ENCODE data around the gene ATP2C2. TPM values are rescaled to one million over a fixed set of nuclear protein-coding genes. Genes with fewer than 3 reads are reported as not detected.

ATP2C2 gene
- total RNA-seq, 4 donors from 2014 or later, result 12.9 to 26.9 (median 18.6) TPM

GRCh38 chr16:84408314-84408690, 40.0 kb downstream of the ATP2C2 start:
- WGBS, 2 donors, result 78 to 84% methylated on average over 10 of the region's 10 CpGs
- no peaks in the 10 kb centered on the region for H3K36me3 ChIP-seq
- no peak for TF ChIP-seq CTCF (IDR thresholded peaks at IDR 0.05)
- TF ChIP-seq POLR2A (IDR thresholded peaks at IDR 0.05), result no peak
- DNase-seq, result no peak
- H3K27me3 ChIP-seq, result no peaks in the 10 kb centered on the region
- no peaks in the 10 kb centered on the region for H3K9me3 ChIP-seq
- H3K4me3 ChIP-seq (replicated peaks in 1 of 3), result no peak overlapping the region
- H3K27ac ChIP-seq, result no peak overlapping the region
- intact Hi-C loops (cut with DNase I), result no loop called here
- no peaks in the 10 kb centered on the region for H3K4me1 ChIP-seq

GRCh38 chr16:84408856-84409255, 40.5 kb downstream of the ATP2C2 start:
- H3K4me1 ChIP-seq, result no peaks in the 10 kb centered on the region
- H3K4me3 ChIP-seq (replicated peaks in 1 of 3), result no peak overlapping the region
- H3K36me3 ChIP-seq, result no peaks in the 10 kb centered on the region
- no peaks in the 10 kb centered on the region for H3K27me3 ChIP-seq
- intact Hi-C loops (cut with DNase I), result no loop called here
- no peaks in the 10 kb centered on the region for H3K9me3 ChIP-seq
- no peak for DNase-seq
- TF ChIP-seq POLR2A (IDR thresholded peaks at IDR 0.05), result no peak
- TF ChIP-seq CTCF (IDR thresholded peaks at IDR 0.05), result no peak
- WGBS, 2 donors, result 73 to 78% methylated on average over 2 of the region's 2 CpGs
- H3K27ac ChIP-seq, result no peak overlapping the region

- Histone ChIP-seq H3K4me1 (no peaks in the 10 kb centered on the region), H3K36me3 (no peaks in the 10 kb centered on the region), H3K27ac (no peak overlapping the region), H3K9me3 (no peaks in the 10 kb centered on the region), H3K27me3 (no peaks in the 10 kb centered on the region), H3K4me3 (replicated peaks in 1 of 3) (no peak overlapping the region)
- intact Hi-C loops (cut with DNase I), result no loop called here
- WGBS, 2 donors, result 81 to 89% methylated on average over 10 to 11 of the region's 11 CpGs
- TF ChIP-seq CTCF (IDR thresholded peaks at IDR 0.05) (no peak), POLR2A (IDR thresholded peaks at IDR 0.05) (no peak)
- DNase-seq, result no peak
Measured at GRCh38 chr16:84410361-84411138, 42.2 kb downstream of the ATP2C2 start.

GRCh38 chr16:84411768-84412167, 43.4 kb downstream of the ATP2C2 start:
- Histone ChIP-seq H3K27ac (no peak overlapping the region), H3K4me1 (no peaks in the 10 kb centered on the region), H3K4me3 (replicated peaks in 1 of 3) (no peak overlapping the region), H3K27me3 (no peaks in the 10 kb centered on the region), H3K36me3 (no peaks in the 10 kb centered on the region), H3K9me3 (no peaks in the 10 kb centered on the region)
- TF ChIP-seq CTCF (IDR thresholded peaks at IDR 0.05) (no peak), POLR2A (IDR thresholded peaks at IDR 0.05) (no peak)
- no peak for DNase-seq
- intact Hi-C loops (cut with DNase I), result no loop called here
- 95 to 100% methylated on average over 2 of the region's 2 CpGs for WGBS, 2 donors

- intact Hi-C loops (cut with DNase I), result no loop called here
- Histone ChIP-seq H3K4me1 (no peaks in the 10 kb centered on the region), H3K27ac (no peak overlapping the region), H3K27me3 (no peaks in the 10 kb centered on the region), H3K4me3 (replicated peaks in 1 of 3) (no peak overlapping the region), H3K36me3 (no peaks in the 10 kb centered on the region), H3K9me3 (no peaks in the 10 kb centered on the region)
- TF ChIP-seq POLR2A (IDR thresholded peaks at IDR 0.05) (no peak), CTCF (IDR thresholded peaks at IDR 0.05) (no peak)
- DNase-seq, result no peak
- WGBS, 2 donors, result 74 to 91% methylated on average over 11 of the region's 11 CpGs
Measured at GRCh38 chr16:84412262-84412661, 43.9 kb downstream of the ATP2C2 start.
